SK-N-SH (cell line): ENCODE measurements around the gene FABP7. TPM values are rescaled to one million over a fixed set of nuclear protein-coding genes. Genes with fewer than 3 reads are reported as not detected.

Experiments used
- CTCF ChIA-PET: fragments of 300-600, 350-600 bp; formaldehyde crosslinking; extraction: SDS; loops from one replicate; lab custom pipeline; 2021; lab: Yijun Ruan, JAX
- POLR2A ChIA-PET: fragments of 350-600 bp; sonication (Branson Sonifier 250); formaldehyde crosslinking; extraction: SDS; loops from one replicate; lab custom pipeline; 2020; ENCODE audit warnings: antibody characterized with exemption, inconsistent platforms; lab: Yijun Ruan, JAX
- DNase-seq: peaks from one replicate; pipeline ENCODE4 v3.0.0; 2012
- H2AFZ ChIP-seq: fragments of 200-600 bp; sonication (generic); 2 replicates; pipeline ENCODE4 v1.8.1; 2016; ENCODE audit warnings: antibody characterized with exemption, mild to moderate bottlenecking, low read depth
- H3F3A ChIP-seq: fragments of 200-600 bp; sonication (generic); replicated peaks from 2 replicates; pipeline ENCODE3; 2016; ENCODE audit warnings: antibody characterized with exemption, mild to moderate bottlenecking; ENCODE audit not compliant: insufficient read depth
- H3K27ac ChIP-seq, 2 experiments: fragments of 200-500 bp in 1 of 2; fragments of 200-600 bp in 1 of 2; sonication (Bioruptor generic) in 1 of 2; sonication (generic), shearing (Covaris generic) in 1 of 2; 2 replicates each; pipeline versions ENCODE4 v1.5.1 to v1.6.1; 2014 to 2016; ENCODE audit warnings: low read depth in 2 of 2, inconsistent platforms in 1 of 2, low read length in 1 of 2, mild to moderate bottlenecking in 1 of 2, mixed read lengths in 1 of 2
- H3K27me3 ChIP-seq: fragments of 200-600 bp; sonication (generic), shearing (Covaris generic); 2 replicates; pipeline ENCODE4 v1.6.1; 2016; ENCODE audit warnings: mixed run types; ENCODE audit not compliant: insufficient read depth
- H3K36me3 ChIP-seq, 2 experiments: fragments of 200-500 bp in 1 of 2; fragments of 200-600 bp in 1 of 2; sonication (Bioruptor generic) in 1 of 2; sonication (generic) in 1 of 2; replicated peaks in 1 of 2; 2 replicates each; pipeline versions ENCODE3 to v1.5.1; 2014 to 2016; ENCODE audit warnings: low read length in 1 of 2, mild to moderate bottlenecking in 1 of 2; ENCODE audit not compliant: insufficient read depth in 2 of 2, control insufficient read depth in 1 of 2
- H3K4me1 ChIP-seq, 2 experiments: fragments of 200-500 bp in 1 of 2; fragments of 200-600 bp in 1 of 2; sonication (Bioruptor generic) in 1 of 2; sonication (generic), shearing (Covaris generic) in 1 of 2; 2 replicates each; pipeline versions ENCODE4 v1.5.1 to v1.6.1; 2014 to 2016; ENCODE audit warnings: low read depth in 1 of 2, low read length in 1 of 2, mixed run types in 1 of 2; ENCODE audit not compliant: insufficient read depth in 2 of 2, control insufficient read depth in 1 of 2
- H3K4me2 ChIP-seq: fragments of 200-600 bp; sonication (generic), shearing (Covaris generic); 2 replicates; pipeline ENCODE4 v1.6.1; 2017; ENCODE audit warnings: mixed run types
- H3K4me3 ChIP-seq, 2 experiments: fragments of 200-500 bp in 1 of 2; fragments of 200-600 bp in 1 of 2; sonication (Bioruptor generic) in 1 of 2; sonication (generic), shearing (Covaris generic) in 1 of 2; 2 replicates each; pipeline versions ENCODE4 v1.5.1 to v1.8.1; 2014 to 2016; ENCODE audit warnings: low read depth in 2 of 2, inconsistent platforms in 1 of 2, low read length in 1 of 2, mild to moderate bottlenecking in 1 of 2, mixed read lengths in 1 of 2, moderate library complexity in 1 of 2
- H3K79me2 ChIP-seq: fragments of 200-600 bp; sonication (generic); 2 replicates; pipeline ENCODE4 v1.8.1; 2017; ENCODE audit warnings: mild to moderate bottlenecking; ENCODE audit not compliant: insufficient read depth
- H3K9ac ChIP-seq: fragments of 200-600 bp; sonication (generic); 2 replicates; pipeline ENCODE4 v1.6.1; 2017; ENCODE audit warnings: mixed run types
- H3K9me2 ChIP-seq: fragments of 200-600 bp; sonication (generic); 2 replicates; pipeline ENCODE4 v1.6.1; 2017; ENCODE audit warnings: mixed run types
- H3K9me3 ChIP-seq: fragments of 200-600 bp; sonication (generic); 2 replicates; pipeline ENCODE4 v1.6.1; 2017; ENCODE audit warnings: mixed run types, mild to moderate bottlenecking, moderate library complexity
- H4K20me1 ChIP-seq: fragments of 200-600 bp; sonication (generic); 2 replicates; pipeline ENCODE4 v1.6.1; 2017; ENCODE audit warnings: mild to moderate bottlenecking, mixed run types; ENCODE audit not compliant: insufficient read depth
- CHD2 ChIP-seq: fragments of 150-350 bp; IDR thresholded peaks from 2 replicates; pipeline ENCODE4 v1.6.1; 2018; ENCODE audit warnings: low read length; ENCODE audit not compliant: partially characterized antibody
- CTCF ChIP-seq: fragments of 200-600 bp; sonication (generic); IDR thresholded peaks from 2 replicates; pipeline ENCODE4 v1.6.1; 2017; ENCODE audit warnings: antibody characterized with exemption, mild to moderate bottlenecking, moderate library complexity
- ELF1 ChIP-seq: IDR thresholded peaks from 2 replicates; pipeline ENCODE4 v1.4.0; 2012
- EP300 ChIP-seq, 2 experiments: IDR thresholded peaks; 2 replicates each; pipeline versions ENCODE4 v1.4.0 to v1.6.1; 2012; ENCODE audit warnings: borderline replicate concordance in 1 of 2, low read depth in 1 of 2, low read length in 1 of 2
- EZH2phosphoT487 ChIP-seq: fragments of 200-600 bp; sonication (generic); IDR thresholded peaks from 2 replicates; pipeline ENCODE4 v1.6.1; 2017; ENCODE audit warnings: low read depth, mixed run types, mild to moderate bottlenecking, antibody characterized with exemption, moderate library complexity, borderline replicate concordance
- FOSL2 ChIP-seq: IDR thresholded peaks from 2 replicates; pipeline ENCODE4 v1.4.0; 2012; ENCODE audit warnings: low read depth, mild to moderate bottlenecking, moderate library complexity, borderline replicate concordance
- FOXJ3 ChIP-seq: sonication (generic); formaldehyde crosslinking; IDR thresholded peaks from 2 replicates; pipeline ENCODE4 v1.5.1; 2020; ENCODE audit warnings: mild to moderate bottlenecking, missing genetic modification reagents
- FOXM1 ChIP-seq: IDR thresholded peaks from 2 replicates; pipeline ENCODE4 v1.4.0; 2012; ENCODE audit warnings: low read depth, mild to moderate bottlenecking
- GABPA ChIP-seq: IDR thresholded peaks from 2 replicates; pipeline ENCODE4 v1.4.0; 2012; ENCODE audit warnings: low read depth, mild to moderate bottlenecking
- GATA2 ChIP-seq: sonication (generic); formaldehyde crosslinking; IDR thresholded peaks from 2 replicates; pipeline ENCODE4 v1.5.0; 2020; ENCODE audit warnings: mild to moderate bottlenecking, missing genetic modification reagents
- JUND ChIP-seq: IDR thresholded peaks from 2 replicates; pipeline ENCODE4 v1.4.0; 2012
- MAX ChIP-seq: IDR thresholded peaks from 2 replicates; pipeline ENCODE4 v1.4.0; 2012; ENCODE audit warnings: low read depth
- MEF2A ChIP-seq: IDR thresholded peaks from 2 replicates; pipeline ENCODE4 v1.4.0; 2012; ENCODE audit warnings: low read depth, borderline replicate concordance
- NFIC ChIP-seq: IDR thresholded peaks from 2 replicates; pipeline ENCODE4 v1.4.0; 2012; ENCODE audit warnings: borderline replicate concordance
- NRF1 ChIP-seq: IDR thresholded peaks from 2 replicates; pipeline ENCODE4 v1.6.1; 2012; ENCODE audit warnings: low read depth, mild to moderate bottlenecking, low read length
- PBX3 ChIP-seq: IDR thresholded peaks from 2 replicates; pipeline ENCODE4; 2012
- POLR2AphosphoS5 ChIP-seq: IDR thresholded peaks from 2 replicates; pipeline ENCODE4 v1.6.1; 2012; ENCODE audit warnings: low read depth, low read length
- RAD21 ChIP-seq: IDR thresholded peaks from 2 replicates; pipeline ENCODE4 v1.6.1; 2012; ENCODE audit warnings: mild to moderate bottlenecking, low read length
- RCOR1 ChIP-seq: fragments of 150-350 bp; IDR thresholded peaks from 2 replicates; pipeline ENCODE4 v1.6.1; 2017; ENCODE audit warnings: antibody characterized with exemption, low read length
- RFX5 ChIP-seq: IDR thresholded peaks from 2 replicates; pipeline ENCODE4 v1.6.1; 2012; ENCODE audit warnings: mild to moderate bottlenecking, improper control_type of control experiment, low read length
- RXRA ChIP-seq: IDR thresholded peaks from 2 replicates; pipeline ENCODE4 v1.4.0; 2012; ENCODE audit warnings: low read depth, mild to moderate bottlenecking, borderline replicate concordance
- SIN3A ChIP-seq: IDR thresholded peaks from 2 replicates; pipeline ENCODE4 v1.6.1; 2012; ENCODE audit warnings: low read depth, mild to moderate bottlenecking, low read length, moderate library complexity, borderline replicate concordance
- SMC3 ChIP-seq: IDR thresholded peaks from 2 replicates; pipeline ENCODE4 v1.6.1; 2012; ENCODE audit warnings: low read depth, low read length, improper control_type of control experiment
- TAF1 ChIP-seq: IDR thresholded peaks from 2 replicates; pipeline ENCODE4 v1.6.1; 2012; ENCODE audit warnings: low read depth, mild to moderate bottlenecking, low read length, moderate library complexity, borderline replicate concordance
- TCF12 ChIP-seq: IDR thresholded peaks from 2 replicates; pipeline ENCODE4 v1.4.0; 2012
- TEAD4 ChIP-seq: IDR thresholded peaks from 2 replicates; pipeline ENCODE4 v1.4.0; 2012; ENCODE audit warnings: mild to moderate bottlenecking, borderline replicate concordance; ENCODE audit not compliant: insufficient read depth
- USF1 ChIP-seq: IDR thresholded peaks from 2 replicates; pipeline ENCODE4 v1.4.0; 2012; ENCODE audit warnings: low read depth, borderline replicate concordance
- USF2 ChIP-seq: fragments of 150-350 bp; IDR thresholded peaks from 2 replicates; pipeline ENCODE4 v1.6.1; 2017; ENCODE audit warnings: antibody characterized with exemption, low read length, low read depth, borderline replicate concordance
- YY1 ChIP-seq: IDR thresholded peaks from 2 replicates; pipeline ENCODE4 v1.4.0; 2012; ENCODE audit warnings: low read depth, mild to moderate bottlenecking
- ZBTB33 ChIP-seq: IDR thresholded peaks from 2 replicates; pipeline ENCODE4 v1.4.0; 2012; ENCODE audit warnings: low read depth, borderline replicate concordance
- WGBS: methylation state at CpG from one replicate; pipeline ENCODE4 v1.1.6; 2017; ENCODE audit warnings: low lambda C conversion rate; 5-methylcytosine and 5-hydroxymethylcytosine counted together
- polyA plus RNA-seq, 3 experiments: library from polyadenylated mRNA; depleted of rRNA; stranded (reverse); fragments of >200 nt; gene quantifications; 2 replicates each; pipeline ENCODE4 v1.2.3, GENCODE V29; 2012

The FABP7 gene
- polyA plus RNA-seq, 1 of the 3 experiments (the other 2 are of a cell fraction): not detected

- Histone ChIP-seq H3K4me3 (no peak overlapping the region), H3K9ac (no peak overlapping the region), H4K20me1 (no peaks in the 10 kb centered on the region), H3K27me3 (no peaks in the 10 kb centered on the region), H2AFZ (no peak overlapping the region), H3F3A (peaks cover 13% of the 10 kb centered on the region), H3K27ac (peak overlapping the region in 1 of 2 experiments; percentile 6; a peak in 1 of 4 replicates), H3K9me2 (no peaks in the 10 kb centered on the region), H3K79me2 (no peaks in the 10 kb centered on the region), H3K36me3 (no peaks in the 10 kb centered on the region), H3K9me3 (no peaks in the 10 kb centered on the region), H3K4me2 (peak overlapping the region; percentile 23; the same call in 1 of the 2 replicates), H3K4me1 (no peaks in the 10 kb centered on the region; a peak in 1 of 4 replicates)
- WGBS: 4% methylated on average over 6 of the region's 6 CpGs
- CTCF ChIA-PET: interaction anchor here (2.0 kb wide), 1 partner anchor 9 kb away, joined by 4 read pairs; the partner anchor contains the start of gene SMPDL3A
- POLR2A ChIA-PET: no interaction called here
- DNase-seq: no peak
- TF ChIP-seq CTCF: no peak
- TF ChIP-seq POLR2AphosphoS5: no peak
- TF ChIP-seq GABPA: no peak
- TF ChIP-seq RCOR1: no peak
- TF ChIP-seq FOXM1: no peak
- TF ChIP-seq RFX5: no peak
- peak; percentile 51; the same call in 1 of the 2 replicates for TF ChIP-seq NFIC
- TF ChIP-seq RAD21: no peak
- peak; percentile 51 for TF ChIP-seq TCF12
- no peak for TF ChIP-seq TEAD4
- no peak for TF ChIP-seq FOXJ3 (CRISPR knock-in tag)
- no peak for TF ChIP-seq ZBTB33
- TF ChIP-seq MEF2A: 0 out of 2 replicates have a peak, but pooled peaks have one; percentile 10
- peak; percentile 62; the same call in 1 of the 2 replicates for TF ChIP-seq FOSL2
- TF ChIP-seq EP300 (IDR thresholded peaks at IDR 0.05; ENCODE audit: borderline replicate concordance in 1 of 2, low read depth in 1 of 2, low read length in 1 of 2): no peak
- TF ChIP-seq NRF1: no peak
- TF ChIP-seq USF2: no peak
- TF ChIP-seq CHD2: no peak
- TF ChIP-seq MAX: no peak
- TF ChIP-seq RXRA: 0 out of 2 replicates have a peak, but pooled peaks have one; percentile 32
- TF ChIP-seq USF1: no peak
- peak; percentile 73 for TF ChIP-seq PBX3
- TF ChIP-seq JUND: peak; percentile 41
- TF ChIP-seq ELF1: no peak
- TF ChIP-seq YY1: no peak
- no peak for TF ChIP-seq EZH2phosphoT487
- no peak for TF ChIP-seq GATA2 (CRISPR knock-in tag)
- TF ChIP-seq SMC3: no peak
- no peak for TF ChIP-seq SIN3A
- TF ChIP-seq TAF1: no peak
Measured at GRCh38 chr6:122798099-122798641, 18.7 kb downstream of the FABP7 start.
